Cardiac muscle cell (in vitro differentiated cells and primary cell): Measurements from ENCODE around the gene DAAM1. TPM values are rescaled to one million over a fixed set of nuclear protein-coding genes. Genes with fewer than 3 reads are reported as not detected.

Experiments
- DNase-seq, 2 donors: peaks; one replicate each; pipeline versions ENCODE4 v3.0.0 to v3.0.0-alpha.2; 2010 to 2017; ENCODE audit warnings: low read depth in 1 of 2, low spot score in 1 of 2
- H3K27ac ChIP-seq: fragments of 200-600 bp; sonication (generic); 2 replicates; pipeline ENCODE4 v1.5.1; 2016
- H3K27me3 ChIP-seq: fragments of 200-600 bp; sonication (generic); 2 replicates; pipeline ENCODE4 v1.6.0; 2016; ENCODE audit warnings: control low read depth
- H3K36me3 ChIP-seq: fragments of 200-600 bp; sonication (generic); 2 replicates; pipeline ENCODE4 v1.5.1; 2016; ENCODE audit warnings: control low read depth
- H3K4me1 ChIP-seq: fragments of 200-600 bp; sonication (generic); 2 replicates; pipeline ENCODE4 v1.8.1; 2017; ENCODE audit warnings: low read depth, mild to moderate bottlenecking, mixed run types
- H3K4me3 ChIP-seq: fragments of 200-600 bp; sonication (generic); 2 replicates; pipeline ENCODE4 v1.5.1; 2016; ENCODE audit warnings: mild to moderate bottlenecking
- H3K9me3 ChIP-seq: fragments of 200-600 bp; sonication (generic); 2 replicates; pipeline ENCODE4 v1.5.1; 2017; ENCODE audit warnings: low read depth, mild to moderate bottlenecking, control low read depth
- polyA plus RNA-seq: library from polyadenylated mRNA; unstranded; fragments of >200 nt; fragmentation: Nextera tagmentation; extraction: Ambion mirVana; gene quantifications from 2 replicates; pipeline ENCODE4 v1.2.1, GENCODE V29; 2016
- total RNA-seq: library from RNA; depleted of rRNA; stranded (reverse); fragments of >200 nt; gene quantifications from 2 replicates; pipeline ENCODE4 v1.2.3, GENCODE V29; 2016
- TF ChIP-seq, protein P1 (sequence below): IDR thresholded peaks from 2 replicates; pipeline ENCODE4 v1.5.1; 2012; ENCODE audit warnings: low read depth, mild to moderate bottlenecking, low read length

The DAAM1 gene
- total and polyA plus RNA-seq, 2 experiments from 2014 or later, result 33.9 to 34.2 TPM

DNA sequence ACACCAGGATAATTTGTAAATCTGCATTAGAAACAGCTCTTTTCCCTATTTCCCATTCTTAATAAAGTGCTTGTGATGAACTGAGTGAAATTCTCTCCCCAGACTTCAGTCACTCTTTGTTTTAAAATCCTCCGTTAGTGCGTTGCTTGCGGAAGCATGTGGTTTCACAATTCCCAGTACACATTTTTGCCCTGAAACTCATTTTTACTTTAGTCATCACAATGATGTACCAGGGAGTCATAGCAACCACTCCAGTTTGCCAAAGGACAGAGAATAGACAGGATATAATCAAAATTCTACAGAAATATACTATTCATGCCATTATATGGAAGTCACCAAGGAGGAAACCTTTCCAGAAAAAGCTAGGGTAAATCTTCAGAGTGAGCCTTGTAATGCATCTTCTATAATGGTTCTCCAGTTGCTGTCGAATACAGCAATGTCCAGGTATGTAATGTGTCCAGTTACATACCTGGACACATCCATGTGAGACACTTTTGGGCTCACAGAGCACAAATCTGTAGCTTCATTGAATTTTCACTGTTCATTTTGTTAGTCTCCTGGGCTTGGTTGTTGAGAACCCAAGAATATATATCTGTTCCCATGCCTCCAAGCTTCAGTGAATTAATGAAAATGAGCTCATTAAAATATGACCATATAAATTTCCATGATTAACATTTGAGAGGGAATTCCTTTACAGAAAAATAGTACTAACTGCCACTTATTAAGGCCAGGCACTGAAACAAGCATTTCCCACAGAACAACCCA is 219.0 kb downstream of the DAAM1 start:
- TF ChIP-seq, protein P1, sequence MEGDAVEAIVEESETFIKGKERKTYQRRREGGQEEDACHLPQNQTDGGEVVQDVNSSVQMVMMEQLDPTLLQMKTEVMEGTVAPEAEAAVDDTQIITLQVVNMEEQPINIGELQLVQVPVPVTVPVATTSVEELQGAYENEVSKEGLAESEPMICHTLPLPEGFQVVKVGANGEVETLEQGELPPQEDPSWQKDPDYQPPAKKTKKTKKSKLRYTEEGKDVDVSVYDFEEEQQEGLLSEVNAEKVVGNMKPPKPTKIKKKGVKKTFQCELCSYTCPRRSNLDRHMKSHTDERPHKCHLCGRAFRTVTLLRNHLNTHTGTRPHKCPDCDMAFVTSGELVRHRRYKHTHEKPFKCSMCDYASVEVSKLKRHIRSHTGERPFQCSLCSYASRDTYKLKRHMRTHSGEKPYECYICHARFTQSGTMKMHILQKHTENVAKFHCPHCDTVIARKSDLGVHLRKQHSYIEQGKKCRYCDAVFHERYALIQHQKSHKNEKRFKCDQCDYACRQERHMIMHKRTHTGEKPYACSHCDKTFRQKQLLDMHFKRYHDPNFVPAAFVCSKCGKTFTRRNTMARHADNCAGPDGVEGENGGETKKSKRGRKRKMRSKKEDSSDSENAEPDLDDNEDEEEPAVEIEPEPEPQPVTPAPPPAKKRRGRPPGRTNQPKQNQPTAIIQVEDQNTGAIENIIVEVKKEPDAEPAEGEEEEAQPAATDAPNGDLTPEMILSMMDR, result no peak
- Histone ChIP-seq H3K9me3 (no peaks in the 10 kb centered on the region), H3K27ac (no peak overlapping the region), H3K4me3 (no peak overlapping the region), H3K4me1 (no peaks in the 10 kb centered on the region), H3K27me3 (no peaks in the 10 kb centered on the region), H3K36me3 (no peaks in the 10 kb centered on the region)
- DNase-seq, result peak in 1 of 2 donors; percentile 95

DNA sequence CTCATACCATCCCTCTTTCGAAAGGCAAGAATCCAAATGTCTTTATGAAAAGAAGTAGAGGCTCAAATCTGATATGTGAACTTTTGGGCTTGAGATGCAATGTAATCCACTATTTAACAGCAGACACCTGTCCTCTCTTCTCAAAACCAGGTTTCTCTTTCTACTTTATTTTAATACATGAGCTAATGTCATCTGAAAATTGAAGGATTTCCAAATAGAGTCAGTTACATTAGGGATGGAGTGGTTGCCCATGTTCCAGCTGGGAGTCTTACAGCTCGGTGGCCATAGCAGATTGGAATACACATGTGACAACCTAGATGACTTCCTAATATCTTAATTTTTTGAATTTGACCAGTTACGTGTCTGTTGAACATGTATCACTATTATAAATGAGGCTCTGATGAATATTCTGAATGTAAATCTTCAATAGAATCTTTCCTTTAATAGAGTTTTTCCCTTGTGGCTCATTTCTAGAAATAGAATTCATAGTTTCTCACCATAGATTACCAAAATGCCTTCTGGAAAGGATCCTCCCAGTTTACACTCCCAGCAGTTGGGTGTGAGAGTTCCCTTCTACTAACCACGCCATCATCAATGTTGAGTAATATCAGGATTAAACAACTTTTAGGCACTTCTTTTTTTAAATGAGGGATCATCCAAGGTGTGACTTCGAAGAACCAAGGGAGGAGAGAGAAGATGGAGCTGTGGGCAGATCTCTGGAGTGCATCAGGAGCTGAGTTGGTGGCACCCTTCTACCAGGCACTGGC is 227.6 kb downstream of the DAAM1 start:
- Histone ChIP-seq H3K27ac (no peak overlapping the region), H3K4me3 (no peak overlapping the region), H3K4me1 (no peaks in the 10 kb centered on the region), H3K9me3 (no peaks in the 10 kb centered on the region), H3K36me3 (no peaks in the 10 kb centered on the region), H3K27me3 (no peaks in the 10 kb centered on the region)
- TF ChIP-seq, protein P1, result no peak
- DNase-seq, result no peak

DNA sequence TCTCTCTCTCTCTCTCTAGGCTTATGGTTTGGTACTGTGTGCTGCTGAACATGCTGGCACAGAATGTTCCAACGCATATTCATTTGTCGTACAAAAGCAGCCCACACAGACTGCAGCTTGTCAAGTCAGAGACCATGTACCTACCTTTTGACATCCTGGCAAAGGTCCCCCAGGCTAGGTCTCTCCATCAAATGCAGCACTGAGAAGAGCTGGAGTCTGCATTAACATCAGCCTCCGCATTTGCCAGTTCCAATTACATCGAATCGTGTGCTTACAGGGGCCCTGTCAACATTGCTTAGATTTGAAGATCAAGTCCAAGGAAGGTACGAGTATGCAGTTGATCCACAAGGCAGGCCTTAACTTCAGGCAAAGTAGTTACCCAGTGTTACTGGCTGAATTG is 228.8 kb downstream of the DAAM1 start:
- no peak for DNase-seq
- Histone ChIP-seq H3K36me3 (no peaks in the 10 kb centered on the region), H3K4me3 (no peak overlapping the region), H3K9me3 (no peaks in the 10 kb centered on the region), H3K27ac (no peak overlapping the region), H3K4me1 (peaks cover 6% of the 10 kb centered on the region), H3K27me3 (no peaks in the 10 kb centered on the region)
- TF ChIP-seq, protein P1, result no peak

DNA sequence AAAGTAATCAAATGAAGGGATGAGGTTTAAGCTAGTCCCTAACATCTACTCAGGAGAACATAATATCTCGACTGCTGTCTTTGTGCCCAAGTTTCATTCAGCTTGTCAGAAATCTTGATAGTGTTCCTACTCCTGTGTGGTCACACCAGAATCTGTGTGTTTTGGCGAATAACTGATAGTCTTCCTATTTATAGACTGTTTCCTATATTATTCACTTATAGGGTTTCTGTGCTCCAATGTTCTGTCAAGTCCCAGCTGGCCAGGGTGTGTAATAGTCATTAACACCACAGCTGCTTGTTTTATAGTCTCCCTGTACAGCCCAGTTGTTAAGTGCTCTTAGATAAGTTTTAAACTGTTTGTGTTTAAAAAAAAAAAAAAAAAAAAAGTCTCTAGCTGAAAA is 230.8 kb downstream of the DAAM1 start:
- Histone ChIP-seq H3K36me3 (no peaks in the 10 kb centered on the region), H3K9me3 (no peaks in the 10 kb centered on the region), H3K4me1 (peaks cover 13% of the 10 kb centered on the region), H3K4me3 (no peak overlapping the region), H3K27ac (no peak overlapping the region), H3K27me3 (no peaks in the 10 kb centered on the region)
- no peak for DNase-seq
- TF ChIP-seq, protein P1, result no peak
